Measurements from ENCODE around the gene TPPP3. TPM values are rescaled to one million over a fixed set of nuclear protein-coding genes. Genes with fewer than 3 reads are reported as not detected.
"Not testable (repeated sequence)": the region's sequence is repeated elsewhere in the genome, so short reads cannot be mapped to it uniquely, and the experiment has no call there.

The TPPP3 gene
- total RNA-seq, 1 experiment from 2014 or later, result not detected

DNA sequence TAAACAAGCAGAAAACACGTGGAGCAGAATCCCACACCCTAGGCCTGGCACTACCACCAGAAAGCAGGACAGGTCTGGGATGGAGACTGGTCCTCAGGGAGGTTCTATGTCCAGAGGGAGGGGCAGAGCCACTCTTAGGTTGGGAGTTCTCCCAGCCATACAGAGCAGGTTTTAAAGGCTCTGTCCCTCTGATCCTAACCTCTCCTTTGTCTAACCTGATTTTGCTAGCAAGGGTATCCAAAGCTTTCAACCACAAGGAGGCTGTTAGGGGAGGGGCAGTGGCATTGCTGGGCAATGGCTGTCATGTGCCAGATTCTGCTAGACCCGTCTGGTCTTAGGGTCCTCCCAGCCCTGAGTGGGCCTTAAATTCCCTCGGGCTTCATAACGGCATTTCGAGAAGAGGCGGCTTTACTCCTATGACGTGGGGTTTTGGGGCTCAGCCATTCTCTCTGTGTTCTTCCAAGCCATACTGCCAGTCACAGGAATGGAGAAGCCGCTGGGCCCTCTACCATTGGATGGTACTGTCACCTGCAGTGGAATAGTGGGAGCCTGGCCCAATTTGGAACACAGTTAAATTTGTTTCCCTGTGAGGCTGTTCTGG is 5.7 kb downstream of the TPPP3 start:
- DNase-seq, result no peak

GRCh38 chr16:67386861-67387455 is 6.3 kb downstream of the TPPP3 start:
- Histone ChIP-seq H3K27me3 (no peaks in the 10 kb centered on the region), H3K9me3 (no peaks in the 10 kb centered on the region), H3K4me3 (no peak overlapping the region), H3K36me3 (no peaks in the 10 kb centered on the region)
- DNase-seq, result no peak

More for the DNA sequence above, 5.7 kb downstream of the TPPP3 start:
- H3K36me3 ChIP-seq, result no peaks in the 10 kb centered on the region
- H3K4me3 ChIP-seq, result no peak overlapping the region
- H3K9me3 ChIP-seq, result no peaks in the 10 kb centered on the region
- no peaks in the 10 kb centered on the region for H3K27me3 ChIP-seq

DNA sequence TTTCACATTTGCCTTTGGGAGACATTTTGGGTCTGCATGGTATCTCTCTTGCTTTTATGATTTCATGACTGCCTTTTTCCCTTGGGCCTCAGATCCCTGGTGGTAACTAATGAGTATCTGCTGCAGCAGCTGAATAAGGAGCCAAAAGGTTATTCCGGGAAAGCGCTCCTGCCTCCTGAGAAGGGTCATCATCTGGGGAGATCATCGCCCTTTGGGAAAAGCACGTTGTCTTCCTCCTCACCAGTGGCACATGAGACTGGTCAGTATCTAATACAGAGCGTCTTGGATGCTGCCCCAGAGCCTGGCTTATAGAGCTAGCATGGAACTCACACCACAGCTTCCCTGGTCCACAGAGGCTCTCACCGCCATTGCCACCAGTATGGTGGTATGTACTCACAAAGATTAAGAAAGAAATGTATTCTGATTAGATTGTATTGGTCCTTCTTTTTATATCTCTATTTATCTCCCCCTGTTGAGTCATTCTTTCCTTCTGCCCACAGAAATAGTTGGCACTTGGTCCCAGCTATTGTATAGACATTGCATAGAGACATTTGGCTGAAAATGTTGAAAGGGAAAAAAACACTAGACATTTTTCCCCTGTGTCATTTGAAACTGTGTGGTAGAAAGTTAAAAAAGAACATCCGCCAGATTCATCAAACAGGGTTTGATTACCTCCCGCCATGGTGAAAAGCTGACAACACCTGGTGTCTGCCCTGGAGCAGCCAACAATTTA is 8.4 kb downstream of the TPPP3 start:
- H3K4me3 ChIP-seq, result no peak overlapping the region
- no peaks in the 10 kb centered on the region for H3K36me3 ChIP-seq
- H3K27me3 ChIP-seq, result no peaks in the 10 kb centered on the region
- no peaks in the 10 kb centered on the region for H3K9me3 ChIP-seq
- no peak for DNase-seq

GRCh38 chr16:67383284-67383683 is 10.0 kb downstream of the TPPP3 start:
- Histone ChIP-seq H3K36me3 (no peaks in the 10 kb centered on the region), H3K4me3 (no peak overlapping the region), H3K9me3 (no peaks in the 10 kb centered on the region), H3K27me3 (no peaks in the 10 kb centered on the region)
- DNase-seq, result no peak

DNA sequence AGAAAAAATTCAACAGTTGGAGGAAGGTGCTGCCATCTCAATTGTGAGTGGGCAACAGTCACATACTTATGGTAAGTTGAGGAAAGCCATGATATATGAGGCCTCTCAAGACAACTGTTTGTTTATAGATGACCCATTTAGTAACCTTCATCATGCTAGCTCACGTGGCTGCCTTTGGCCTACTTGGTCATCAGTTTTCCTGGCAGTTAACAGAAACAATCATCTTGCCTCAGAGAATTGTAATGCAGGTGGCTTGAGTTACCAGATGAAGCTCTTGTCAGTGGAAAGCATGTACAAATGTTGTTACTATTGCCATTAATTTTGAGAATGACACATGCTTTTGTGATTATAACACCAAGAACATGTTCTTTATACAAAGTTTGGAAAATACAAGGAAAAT is 14.7 kb downstream of the TPPP3 start:
- H3K4me3 ChIP-seq, result no peak overlapping the region
- no peaks in the 10 kb centered on the region for H3K27me3 ChIP-seq
- no peaks in the 10 kb centered on the region for H3K36me3 ChIP-seq
- no peaks in the 10 kb centered on the region for H3K9me3 ChIP-seq
- DNase-seq, result no peak

GRCh38 chr16:67376012-67376411 is 17.3 kb downstream of the TPPP3 start:
- not testable (repeated sequence) for H3K36me3 ChIP-seq, H3K9me3 ChIP-seq, H3K27me3 ChIP-seq, DNase-seq, H3K4me3 ChIP-seq

- DNase-seq, result no peak
- Histone ChIP-seq H3K27me3 (no peaks in the 10 kb centered on the region), H3K4me3 (no peak overlapping the region), H3K9me3 (no peaks in the 10 kb centered on the region), H3K36me3 (no peaks in the 10 kb centered on the region)
Measured at GRCh38 chr16:67372664-67373063, 20.6 kb downstream of the TPPP3 start.

DNA sequence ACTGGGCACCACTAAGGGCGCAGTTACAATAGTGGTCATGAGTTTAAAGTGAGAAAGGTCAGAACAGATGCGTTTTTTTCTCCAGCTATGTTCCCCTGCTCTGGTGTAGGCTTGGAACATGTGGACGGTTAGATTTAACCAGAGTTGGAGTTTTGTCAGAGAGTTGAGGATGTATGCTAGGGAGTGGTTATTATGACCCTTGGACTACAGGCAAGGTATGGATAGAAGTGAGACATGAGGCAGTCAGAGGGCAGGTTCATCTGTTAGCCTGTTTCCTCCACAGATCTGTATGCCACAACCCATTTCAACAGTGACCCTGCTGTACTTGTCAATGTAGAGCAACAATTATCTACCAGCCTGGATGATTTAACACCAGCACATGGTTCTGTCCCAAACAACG is 22.6 kb downstream of the TPPP3 start:
- Histone ChIP-seq H3K36me3 (no peaks in the 10 kb centered on the region), H3K4me3 (no peak overlapping the region), H3K9me3 (no peaks in the 10 kb centered on the region), H3K27me3 (no peaks in the 10 kb centered on the region)
- no peak for DNase-seq

DNA sequence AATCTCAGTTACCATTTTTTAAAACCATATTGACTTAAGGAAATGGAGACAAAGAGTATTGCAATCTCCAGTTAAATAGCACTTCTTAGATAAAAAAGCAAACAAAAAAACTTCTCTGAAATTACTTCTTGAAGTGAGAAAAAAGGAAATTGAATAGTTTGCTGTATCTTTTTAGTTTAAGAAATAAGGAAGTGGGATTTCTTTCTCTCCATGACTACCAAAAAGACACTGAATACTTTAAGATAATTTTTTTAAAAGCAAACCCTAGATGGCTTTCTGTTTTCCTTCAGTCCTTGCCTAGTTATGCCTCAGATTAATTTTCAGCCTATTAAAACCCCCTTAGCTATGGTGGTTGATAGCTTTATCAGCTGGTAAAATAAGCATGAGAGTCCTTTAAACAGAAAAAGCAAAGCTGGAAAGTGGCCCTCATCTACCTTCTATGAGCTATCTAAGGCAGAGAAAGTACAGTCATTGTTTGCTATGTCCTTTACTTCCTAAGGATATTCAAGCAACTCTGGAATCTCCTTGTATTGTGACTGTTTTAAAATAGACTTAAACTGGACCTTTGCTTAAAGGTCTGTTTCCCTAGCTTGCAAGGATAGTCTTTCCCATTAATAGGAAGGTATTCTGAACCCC is 28.6 kb downstream of the TPPP3 start:
- Histone ChIP-seq H3K4me3 (no peak overlapping the region), H3K9me3 (no peaks in the 10 kb centered on the region), H3K27me3 (peaks cover 5% of the 10 kb centered on the region), H3K36me3 (no peaks in the 10 kb centered on the region)
- no peak for DNase-seq

DNA sequence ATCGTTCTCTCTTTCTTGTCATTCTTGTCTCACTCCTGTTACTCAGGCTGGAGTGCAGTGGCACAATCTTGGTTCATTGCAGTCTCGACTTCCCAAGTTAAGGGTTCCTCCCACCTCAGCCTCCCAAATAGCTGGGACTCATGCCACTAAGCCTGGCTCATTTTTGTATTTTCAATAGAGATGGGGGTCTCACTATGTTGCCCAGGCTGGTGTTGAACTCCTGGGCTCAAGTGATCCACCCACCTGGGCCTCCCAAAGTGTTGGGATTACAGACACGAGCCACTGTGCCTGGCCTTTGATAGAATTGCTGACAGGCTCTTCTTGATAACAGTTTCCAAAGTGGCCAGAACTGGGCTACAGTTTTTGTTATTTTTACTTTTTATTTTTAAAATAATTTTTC is 32.3 kb downstream of the TPPP3 start:
- Histone ChIP-seq H3K4me3 (no peak overlapping the region), H3K9me3 (no peaks in the 10 kb centered on the region), H3K36me3 (no peaks in the 10 kb centered on the region), H3K27me3 (peaks cover 5% of the 10 kb centered on the region)
- DNase-seq, result no peak

GRCh38 chr16:67359540-67360269 is 33.6 kb downstream of the TPPP3 start:
- not testable (repeated sequence) for H3K9me3 ChIP-seq, H3K27me3 ChIP-seq, H3K4me3 ChIP-seq, H3K36me3 ChIP-seq, DNase-seq

GRCh38 chr16:67357561-67357960 is 35.7 kb downstream of the TPPP3 start:
- H3K27me3 ChIP-seq, result no peaks in the 10 kb centered on the region
- H3K9me3 ChIP-seq, result no peaks in the 10 kb centered on the region
- no peaks in the 10 kb centered on the region for H3K36me3 ChIP-seq
- H3K4me3 ChIP-seq, result no peak overlapping the region
- no peak for DNase-seq

DNA sequence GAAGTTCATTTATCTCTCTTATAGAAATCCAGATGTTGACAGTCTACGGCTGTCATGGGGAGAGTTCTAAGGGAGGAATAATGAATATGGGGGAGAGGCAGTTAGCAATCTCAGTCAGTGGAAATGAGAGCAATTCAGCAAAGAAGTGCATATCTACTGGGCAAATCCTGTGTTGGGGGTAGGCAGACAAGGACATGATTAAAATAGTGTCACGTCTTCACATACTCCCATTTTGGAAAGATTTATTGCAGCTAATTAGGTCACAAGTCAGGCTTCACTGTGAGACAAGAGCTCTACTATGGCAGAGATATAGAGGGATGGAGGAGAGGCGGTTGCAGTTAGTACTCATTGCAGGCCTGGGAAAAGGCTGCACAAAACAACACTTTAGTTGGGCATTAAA is 36.9 kb downstream of the TPPP3 start:
- H3K4me3 ChIP-seq, result no peak overlapping the region
- no peaks in the 10 kb centered on the region for H3K27me3 ChIP-seq
- DNase-seq, result no peak
- no peaks in the 10 kb centered on the region for H3K9me3 ChIP-seq
- H3K36me3 ChIP-seq, result no peaks in the 10 kb centered on the region

DNA sequence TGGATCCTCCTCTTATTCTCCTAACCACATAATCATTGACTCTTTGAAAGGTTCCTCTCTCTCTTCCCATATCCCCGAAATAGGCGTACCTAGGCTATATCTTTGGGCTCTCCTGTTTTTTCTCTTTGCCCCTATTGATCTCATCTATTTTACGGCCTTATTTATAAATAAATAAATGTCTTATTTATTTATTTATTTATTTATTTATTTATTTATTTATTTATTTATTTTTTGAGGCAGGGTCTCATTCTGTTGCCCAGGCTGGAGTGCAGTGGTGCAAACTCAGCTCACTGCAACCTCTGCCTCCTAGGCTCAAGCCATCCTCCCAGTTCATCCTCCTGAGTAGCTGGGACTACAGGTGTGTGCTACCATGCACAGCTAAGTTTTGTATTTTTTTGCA is 40.8 kb downstream of the TPPP3 start:
- H3K9me3 ChIP-seq, H3K36me3 ChIP-seq, H3K4me3 ChIP-seq, DNase-seq, H3K27me3 ChIP-seq: not testable (repeated sequence)

GRCh38 chr16:67350324-67350723 is 43.0 kb downstream of the TPPP3 start:
- Histone ChIP-seq H3K9me3 (no peaks in the 10 kb centered on the region), H3K36me3 (no peaks in the 10 kb centered on the region), H3K27me3 (no peaks in the 10 kb centered on the region), H3K4me3 (no peak overlapping the region)
- DNase-seq, result no peak

DNA sequence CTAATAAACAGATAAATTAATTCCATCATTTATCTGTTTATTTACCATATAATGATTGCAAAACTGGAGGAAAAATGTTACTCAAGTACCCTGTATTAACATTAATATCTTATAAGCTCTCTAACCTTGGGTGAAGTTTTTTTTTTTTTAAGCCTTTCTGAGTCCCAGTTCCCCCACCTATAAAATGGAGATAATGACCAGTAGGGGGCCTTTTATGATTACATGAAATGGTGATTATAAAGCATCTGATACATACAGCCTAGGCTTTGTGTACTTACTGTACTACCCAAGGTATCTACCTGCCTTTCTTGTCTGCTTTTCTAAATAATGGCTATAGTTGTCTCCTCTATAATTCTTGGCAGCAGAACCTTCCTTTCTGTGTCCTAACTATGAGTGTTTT is 44.1 kb downstream of the TPPP3 start:
- H3K4me3 ChIP-seq, result no peak overlapping the region
- no peak for DNase-seq
- no peaks in the 10 kb centered on the region for H3K9me3 ChIP-seq
- no peaks in the 10 kb centered on the region for H3K36me3 ChIP-seq
- no peaks in the 10 kb centered on the region for H3K27me3 ChIP-seq

DNA sequence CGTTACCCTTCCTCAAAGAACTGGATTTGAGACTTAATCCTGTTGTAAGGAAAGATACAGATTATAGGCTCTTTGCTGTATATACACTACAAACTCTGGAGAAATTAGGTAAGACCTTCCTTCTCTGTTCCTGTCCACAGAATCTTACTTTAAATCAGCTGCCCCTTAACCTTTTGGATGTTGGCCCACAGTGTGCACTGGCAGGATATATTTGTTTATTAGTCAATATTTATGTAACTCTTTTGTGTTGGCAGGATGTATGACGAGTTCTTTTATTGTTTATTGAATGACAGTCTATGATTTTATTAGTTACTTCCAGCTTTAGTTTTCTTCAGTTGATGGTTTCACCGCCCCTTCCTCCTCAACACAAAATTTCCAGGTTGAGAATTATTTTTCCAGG is 47.0 kb downstream of the TPPP3 start:
- DNase-seq, result peak; percentile 46

More for the DNA sequence above, 47.0 kb downstream of the TPPP3 start:
- Histone ChIP-seq H3K4me3 (no peak overlapping the region), H3K36me3 (no peaks in the 10 kb centered on the region), H3K9me3 (no peaks in the 10 kb centered on the region), H3K27me3 (no peaks in the 10 kb centered on the region)
